GM21529 (cell line): ENCODE results near the gene ELFN1.

Source experiments
- ATAC-seq: cut with Tn5 transposase; IDR thresholded peaks from one replicate; pipeline ENCODE4 v1.9.1; 2021; ENCODE audit not compliant: unreplicated experiment

Gene ELFN1

GRCh38 chr7:1675036-1675671 lies 5.1 kb downstream of the ELFN1 start:
- no peak for ATAC-seq

- ATAC-seq, result no peak
These were observed 5.8 kb downstream of the ELFN1 start for GRCh38 chr7:1675673-1676549.

- ATAC-seq, result no peak
These were observed 6.5 kb downstream of the ELFN1 start for GRCh38 chr7:1676550-1677078.

- no peak for ATAC-seq
These were observed 7.4 kb downstream of the ELFN1 start for GRCh38 chr7:1677206-1678080.

GRCh38 chr7:1678081-1678543 lies 8.0 kb downstream of the ELFN1 start:
- ATAC-seq, result no peak

GRCh38 chr7:1678571-1679325 lies 8.7 kb downstream of the ELFN1 start:
- no peak for ATAC-seq

GRCh38 chr7:1679326-1679965 lies 9.4 kb downstream of the ELFN1 start:
- no peak for ATAC-seq

GRCh38 chr7:1679966-1680730 lies 10.1 kb downstream of the ELFN1 start:
- no peak for ATAC-seq

- no peak for ATAC-seq
These were observed 11.5 kb downstream of the ELFN1 start for GRCh38 chr7:1681581-1681980.

GRCh38 chr7:1685000-1685624 lies 15.0 kb downstream of the ELFN1 start:
- no peak for ATAC-seq

- ATAC-seq, result no peak
These were observed 18.5 kb downstream of the ELFN1 start for GRCh38 chr7:1688542-1688941.

GRCh38 chr7:1689311-1689710 lies 19.2 kb downstream of the ELFN1 start:
- ATAC-seq, result no peak

GRCh38 chr7:1690359-1690958 lies 20.4 kb downstream of the ELFN1 start:
- ATAC-seq, result no peak

GRCh38 chr7:1691096-1691495 lies 21.0 kb downstream of the ELFN1 start:
- ATAC-seq, result no peak

- no peak for ATAC-seq
These were observed 21.8 kb downstream of the ELFN1 start for GRCh38 chr7:1691601-1692514.

- ATAC-seq, result no peak
These were observed 22.7 kb downstream of the ELFN1 start for GRCh38 chr7:1692515-1693418.
